8988T (cell line): Measurements from ENCODE around the gene TOX3.

Experiments used
- DNase-seq: peaks from one replicate; pipeline ENCODE4 v3.0.0; 2011

The TOX3 gene

GRCh38 chr16:52547004-52547833 is at the start of gene TOX3:
Gene TOX3 (minus strand): TSS chr16:52547143. CDS start chr16:52546723, 420 bp downstream.
- DNase-seq, result no peak

DNA sequence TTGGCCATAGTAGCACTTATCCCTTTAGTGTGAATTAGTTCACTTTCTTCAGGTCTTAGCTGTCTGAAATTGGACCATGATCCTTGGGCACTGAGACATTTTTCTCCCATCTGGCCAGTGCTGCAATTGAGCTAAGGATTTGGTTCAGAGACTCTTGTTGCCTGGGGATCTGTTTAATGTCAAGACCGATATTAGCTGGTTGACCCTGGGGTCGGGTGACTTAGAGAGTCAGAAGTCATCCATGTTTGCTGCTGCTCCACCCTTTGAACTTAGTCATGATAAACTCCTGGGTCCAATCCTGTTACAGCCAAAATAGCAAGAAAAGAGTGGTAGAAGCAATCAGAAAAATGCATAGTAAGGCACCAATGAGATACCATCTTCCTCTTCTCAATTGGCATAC is 45.8 kb upstream of the TOX3 start:
- DNase-seq, result no peak

GRCh38 chr16:52591934-52592592 is 45.1 kb upstream of the TOX3 start:
- DNase-seq, result no peak

GRCh38 chr16:52591471-52591870 is 44.5 kb upstream of the TOX3 start:
- DNase-seq, result no peak

- no peak for DNase-seq
These were observed 39.2 kb upstream of the TOX3 start for GRCh38 chr16:52586159-52586558.

- DNase-seq, result no peak
These were observed 37.7 kb upstream of the TOX3 start for GRCh38 chr16:52584354-52585320.

GRCh38 chr16:52581530-52581929 is 34.6 kb upstream of the TOX3 start:
- DNase-seq, result no peak

- no peak for DNase-seq
These were observed 33.5 kb upstream of the TOX3 start for GRCh38 chr16:52580488-52580887.

DNA sequence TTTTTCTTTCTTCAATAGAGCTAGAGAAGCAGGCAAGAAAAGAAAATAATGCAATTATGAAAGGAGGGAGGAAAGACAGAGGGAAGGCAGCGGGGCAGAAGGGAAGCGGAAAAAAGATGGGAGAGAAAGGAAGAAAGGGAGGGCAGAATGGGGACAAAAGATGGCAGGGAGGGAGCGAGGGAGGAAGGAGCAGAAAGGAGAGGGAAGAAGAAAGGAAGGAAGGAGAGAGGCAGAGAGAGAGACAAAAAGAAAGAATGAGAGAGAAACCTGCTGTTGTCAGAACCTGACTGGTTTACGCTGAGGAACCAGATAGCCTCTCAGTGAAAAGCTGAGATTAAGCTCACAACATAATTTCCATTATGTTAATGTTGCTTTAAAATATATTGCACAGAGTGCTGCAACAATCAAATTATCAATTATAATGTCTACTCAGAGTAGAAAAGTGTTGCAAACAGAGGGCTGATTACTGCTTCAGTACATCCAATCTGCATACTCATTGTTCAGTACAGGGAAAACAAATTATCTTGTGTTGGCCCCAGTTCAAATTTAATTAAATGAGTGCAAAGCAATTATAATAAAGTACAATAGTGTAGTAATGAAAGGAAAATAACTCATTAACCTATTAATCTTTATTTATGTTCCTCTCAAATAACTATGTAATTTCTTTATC is 32.0 kb upstream of the TOX3 start:
- DNase-seq, result no peak

GRCh38 chr16:52578007-52578828 is 31.3 kb upstream of the TOX3 start:
- no peak for DNase-seq

- no peak for DNase-seq
These were observed 30.3 kb upstream of the TOX3 start for GRCh38 chr16:52577130-52577706.

DNA sequence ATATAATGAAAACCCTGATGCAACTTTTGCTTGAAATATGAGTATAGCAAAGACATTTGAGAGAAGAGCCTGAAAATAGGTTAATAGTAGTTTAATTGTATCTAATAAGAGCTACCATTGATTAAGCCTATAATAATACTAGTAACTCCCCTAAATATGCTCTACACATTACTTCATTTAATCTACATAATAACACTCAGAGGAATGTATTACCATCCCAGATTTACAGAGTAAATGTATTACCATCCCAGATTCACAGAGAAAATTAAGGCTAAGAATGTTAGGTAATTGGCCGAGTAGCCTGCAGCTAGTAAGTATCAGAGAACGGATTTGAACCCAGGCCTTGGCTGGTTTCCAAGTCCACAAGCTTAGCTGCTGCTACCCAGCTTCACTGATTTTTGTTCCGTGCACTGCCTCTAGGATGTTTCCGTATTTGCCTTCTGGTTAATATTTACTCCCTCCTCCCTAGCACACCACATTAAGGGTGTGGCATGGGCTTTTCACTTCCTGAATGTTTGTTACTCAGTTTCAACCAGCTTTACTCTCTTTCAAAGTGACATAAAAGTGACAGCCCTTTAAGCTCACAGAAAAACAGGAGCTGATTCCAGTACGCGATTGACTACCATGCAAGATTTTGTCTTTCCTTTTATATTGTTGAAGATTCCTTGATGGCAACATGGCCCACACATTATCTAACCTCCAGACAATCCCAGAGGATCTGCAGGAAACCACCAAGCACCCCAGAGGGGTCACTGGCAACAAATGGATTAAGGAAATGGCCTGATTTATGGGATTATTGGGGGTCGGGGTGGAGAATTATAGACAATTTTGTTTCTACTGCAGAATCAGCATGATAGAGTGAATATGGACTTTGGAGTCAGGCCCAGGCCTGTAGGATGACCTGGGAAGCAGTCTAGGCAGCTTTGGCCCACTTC is 26.7 kb upstream of the TOX3 start:
- no peak for DNase-seq

DNA sequence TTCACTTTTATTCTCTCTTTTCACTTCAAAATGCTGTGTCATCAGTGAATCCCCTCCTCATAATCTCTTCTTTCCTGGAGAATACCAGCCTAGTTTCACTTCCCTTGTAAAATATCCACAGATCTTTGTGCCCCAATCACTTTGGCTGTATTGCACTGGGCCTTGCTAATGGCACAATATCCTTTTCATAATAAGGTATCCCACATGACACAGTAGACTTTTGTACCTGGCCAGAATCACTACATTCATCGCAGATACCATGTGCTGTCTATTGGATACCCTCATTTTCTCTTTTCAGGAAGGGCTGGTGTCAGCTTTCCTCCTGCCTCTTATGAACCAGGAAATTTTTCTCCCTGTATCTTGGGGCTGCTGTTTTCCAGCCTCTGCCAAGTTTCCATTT is 25.7 kb upstream of the TOX3 start:
- no peak for DNase-seq

DNA sequence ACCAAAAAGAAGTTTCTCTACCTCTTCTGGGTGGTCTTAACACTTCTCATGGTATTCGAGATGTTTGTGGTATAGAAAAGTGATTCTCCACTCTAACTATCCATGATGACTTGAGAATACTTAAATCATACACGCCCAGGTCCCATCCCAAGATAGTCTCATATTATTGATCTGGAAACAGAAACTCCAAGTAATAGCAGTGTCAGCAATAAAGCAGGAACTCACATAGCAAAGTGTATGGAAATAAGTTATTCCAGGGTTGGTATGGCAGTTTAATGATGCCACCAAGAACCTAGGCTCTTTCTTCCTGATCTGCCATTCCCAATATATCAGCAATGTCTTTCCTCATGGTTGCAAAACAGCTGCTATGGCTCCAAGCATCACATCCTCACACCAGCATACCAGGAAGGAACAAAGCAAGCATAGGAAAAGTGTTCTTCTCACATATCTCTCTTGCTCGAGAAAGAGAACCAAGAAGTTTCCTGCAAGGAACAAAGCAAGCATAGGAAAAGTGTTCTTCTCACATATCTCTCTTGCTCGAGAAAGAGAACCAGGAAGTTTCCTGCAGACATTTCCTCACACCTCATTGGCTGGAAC is 23.6 kb upstream of the TOX3 start:
- no peak for DNase-seq

DNA sequence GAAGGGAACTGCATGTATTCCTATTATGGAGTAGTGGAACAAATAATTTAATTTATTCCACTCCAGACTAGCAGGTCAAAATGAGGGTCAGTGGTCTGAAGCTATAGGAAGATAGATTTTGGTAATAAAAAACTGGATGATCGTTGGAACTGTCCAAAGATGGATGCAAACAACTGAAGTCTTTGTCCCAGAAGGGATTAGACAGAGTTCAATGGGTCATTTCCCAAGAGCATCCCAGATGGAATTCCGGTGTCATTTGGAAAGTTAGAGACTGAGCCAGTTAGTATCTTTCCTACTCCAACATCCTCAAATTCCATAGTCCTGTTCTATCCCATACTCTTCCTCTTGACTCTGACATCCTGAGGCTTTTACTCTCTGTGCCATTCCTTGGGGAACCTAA is 22.8 kb upstream of the TOX3 start:
- no peak for DNase-seq

GRCh38 chr16:52568983-52569690 is 22.2 kb upstream of the TOX3 start:
- no peak for DNase-seq

DNA sequence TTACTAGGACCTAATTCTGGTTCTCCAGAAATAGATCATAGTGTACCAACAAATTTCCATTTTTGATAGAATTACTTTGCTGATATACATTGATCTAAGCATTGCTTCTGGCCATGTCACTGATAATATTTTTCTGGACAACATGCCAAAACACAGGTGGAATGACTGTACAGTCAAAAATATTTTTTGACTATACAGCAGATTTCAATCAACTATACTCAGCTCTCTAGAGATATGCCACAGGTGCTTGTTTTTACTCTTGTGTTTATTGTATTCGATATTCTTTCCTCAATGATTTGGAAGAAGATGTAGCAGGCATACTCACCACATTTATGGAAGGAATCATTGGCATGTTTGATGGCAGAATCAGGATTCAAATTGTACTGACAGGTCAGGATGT is 21.6 kb upstream of the TOX3 start:
- no peak for DNase-seq

DNA sequence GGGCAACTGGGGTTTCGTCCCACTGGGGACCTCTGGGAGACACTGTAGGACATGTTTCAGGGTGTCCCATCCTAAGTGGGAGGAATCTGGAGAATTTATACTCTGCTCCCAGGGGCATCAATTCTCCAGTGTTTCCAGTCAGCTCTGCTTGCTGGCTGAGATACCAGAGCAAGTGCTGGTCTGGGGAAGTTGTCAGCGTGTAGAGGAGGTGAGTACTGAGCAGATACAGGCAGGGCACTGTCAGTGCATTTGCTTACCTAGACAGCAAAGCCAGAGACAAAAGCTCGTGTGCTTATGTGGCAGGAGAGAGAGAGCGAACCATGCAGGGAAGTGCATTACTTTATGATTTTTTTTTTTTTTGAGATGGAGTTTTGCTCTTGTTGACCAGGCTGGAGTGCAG is 20.2 kb upstream of the TOX3 start:
- DNase-seq, result no peak
